ENCODE results near the gene RELA.

GRCh38 chr11:65700399-65700798, 37.7 kb upstream of the RELA start:
- no peak for TF ChIP-seq CTCF (conservative IDR thresholded peaks at IDR 0.05)
- no peak for TF ChIP-seq ZFX (IDR thresholded peaks at IDR 0.05)

All from C4-2B (cell line).